GM21367 (cell line): ENCODE data around the gene RFX2.

ENCODE experiments used
- ATAC-seq: cut with Tn5 transposase; IDR thresholded peaks from one replicate; pipeline ENCODE4 v1.9.1; 2021; ENCODE audit not compliant: unreplicated experiment

RFX2 gene

DNA sequence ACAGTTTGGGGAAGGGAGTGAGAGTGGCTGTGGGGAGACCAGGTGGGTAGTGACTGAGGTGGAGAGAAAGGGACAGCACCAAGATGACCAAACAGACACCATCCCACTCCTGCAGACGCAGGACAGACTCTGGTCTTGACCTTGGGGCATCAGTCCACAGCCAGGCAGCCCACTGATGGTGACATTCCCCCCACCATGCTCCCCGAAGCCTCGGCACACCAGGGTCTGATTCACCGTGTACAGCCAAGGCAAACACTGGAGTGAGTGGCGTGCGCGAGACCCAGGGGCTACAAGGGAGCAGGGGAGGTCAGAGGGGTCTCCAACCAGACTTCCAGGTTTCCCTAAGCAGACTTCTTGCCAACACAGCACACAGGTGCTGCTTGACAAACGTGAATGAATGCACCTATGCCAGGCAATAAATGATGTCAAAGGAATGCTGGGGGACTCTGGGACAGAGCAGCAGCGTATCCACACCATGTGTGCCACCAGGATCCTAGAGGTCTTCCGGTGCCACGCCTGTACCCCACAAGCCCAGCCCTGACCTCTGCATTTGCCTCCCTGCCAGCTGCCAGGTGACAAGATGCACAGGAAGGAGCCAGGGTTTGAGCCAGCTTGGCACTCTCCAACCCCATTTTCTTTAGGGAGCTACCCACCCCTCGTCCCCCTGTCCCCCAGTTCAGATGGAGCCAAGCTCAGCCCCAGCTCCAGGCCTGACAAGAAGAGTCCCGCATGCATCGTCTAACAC lies 150.9 kb downstream of the RFX2 start:
- ATAC-seq: no peak

DNA sequence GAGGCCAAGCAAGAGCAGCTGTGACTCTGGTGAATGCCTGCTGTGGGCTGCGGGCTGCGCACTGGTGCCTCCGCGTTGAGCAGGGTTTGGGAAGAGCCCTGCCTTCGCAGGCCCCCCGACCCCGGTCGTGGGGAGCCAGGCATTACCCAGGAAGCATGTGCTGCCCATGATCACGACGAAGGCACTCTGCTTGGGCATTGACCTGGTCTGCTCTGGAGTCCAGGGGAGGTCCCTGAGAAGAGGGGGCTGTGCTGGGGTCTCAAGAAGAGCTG lies 151.5 kb downstream of the RFX2 start:
- no peak for ATAC-seq

DNA sequence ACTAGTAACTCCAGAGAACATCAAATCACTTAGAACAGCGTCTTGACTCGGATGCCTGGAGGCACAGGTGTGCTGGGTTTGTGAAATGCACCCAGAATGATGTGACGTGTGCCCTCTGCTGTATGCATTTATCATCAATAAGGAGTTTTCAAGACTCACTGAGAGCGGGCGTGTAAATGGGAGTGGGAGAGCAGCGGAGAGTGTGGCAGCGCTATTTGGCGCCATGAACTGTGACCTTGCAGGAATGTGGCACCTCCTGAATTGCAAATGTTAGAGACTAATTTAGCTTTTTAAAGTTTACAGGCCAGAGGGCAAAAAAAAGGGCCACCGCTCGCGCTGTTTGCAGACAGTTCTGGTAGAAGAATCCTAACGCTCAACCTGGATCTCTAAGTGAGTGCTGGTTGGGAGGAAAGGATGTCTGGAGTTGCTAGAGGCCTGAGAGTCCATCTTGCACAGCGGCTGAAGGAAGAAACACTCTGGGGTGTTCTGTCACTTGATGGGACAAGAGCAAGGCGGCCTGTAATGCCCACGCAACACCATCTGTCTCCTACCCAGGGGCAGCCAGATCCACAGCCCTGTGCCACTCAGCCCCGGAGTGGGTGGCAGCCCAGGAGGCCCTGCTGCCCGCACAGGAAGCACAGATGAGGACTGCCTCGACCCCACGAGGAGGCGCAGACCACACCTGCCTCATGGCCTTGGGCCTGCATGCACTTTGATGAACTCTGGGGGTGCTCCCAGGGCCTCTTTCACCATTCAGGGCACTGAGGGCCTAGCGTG lies 152.0 kb downstream of the RFX2 start:
- ATAC-seq: no peak

DNA sequence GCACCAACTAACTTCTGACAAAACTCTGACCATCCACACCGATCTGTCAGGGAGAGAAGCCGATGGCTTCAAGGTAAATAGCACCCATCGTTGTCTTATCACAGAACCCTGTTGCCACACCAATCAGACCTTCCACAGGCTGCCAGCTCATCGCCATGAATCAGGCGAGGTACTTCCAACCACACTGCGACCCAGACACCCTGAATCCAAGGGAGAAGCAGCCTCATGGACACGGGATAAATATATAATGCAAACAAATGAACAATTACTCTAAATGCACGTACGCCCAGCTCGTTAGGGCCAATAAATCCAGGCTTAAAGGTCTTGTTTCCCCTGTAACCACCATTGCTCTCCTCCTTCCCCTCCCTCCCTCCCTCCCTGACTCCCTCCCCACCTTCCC lies 153.1 kb downstream of the RFX2 start:
- ATAC-seq: no peak

DNA sequence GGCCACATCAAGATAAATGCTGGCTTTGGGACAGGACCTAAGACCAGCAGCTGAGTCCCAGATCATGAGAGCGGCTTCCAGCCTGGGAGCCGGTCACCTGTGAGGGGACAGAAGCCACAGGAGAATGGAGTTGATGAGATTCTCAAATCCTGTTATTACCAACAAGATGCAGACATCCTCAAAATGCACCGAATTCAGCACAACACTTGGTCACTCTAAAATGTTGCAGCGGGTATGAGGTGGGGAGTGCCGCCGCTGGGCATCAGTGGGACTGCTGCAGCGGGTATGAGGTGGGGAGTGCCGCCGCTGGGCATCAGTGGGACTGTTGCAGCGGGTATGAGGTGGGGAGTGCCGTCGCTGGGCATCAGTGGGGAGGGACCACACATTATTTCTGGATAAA lies 153.6 kb downstream of the RFX2 start:
- ATAC-seq: no peak

DNA sequence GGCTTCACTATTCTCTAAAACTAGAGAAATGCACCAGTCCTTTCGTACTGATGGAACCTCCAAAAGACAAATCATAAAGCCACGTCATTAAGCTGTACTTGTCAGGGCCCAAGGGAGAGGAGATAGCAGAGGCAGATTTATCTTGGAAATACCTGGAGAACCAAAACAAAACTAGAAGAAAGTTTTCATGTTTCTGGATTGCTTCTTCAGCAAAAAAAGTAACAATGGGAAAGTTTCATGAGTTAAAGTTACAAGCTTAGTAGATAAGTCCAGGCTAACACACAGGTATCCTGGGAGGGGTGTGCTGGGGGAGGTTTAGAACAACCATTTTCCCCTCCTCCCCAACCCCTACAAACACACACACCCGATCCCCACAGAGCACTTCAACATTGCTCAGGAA lies 154.0 kb downstream of the RFX2 start:
- no peak for ATAC-seq

DNA sequence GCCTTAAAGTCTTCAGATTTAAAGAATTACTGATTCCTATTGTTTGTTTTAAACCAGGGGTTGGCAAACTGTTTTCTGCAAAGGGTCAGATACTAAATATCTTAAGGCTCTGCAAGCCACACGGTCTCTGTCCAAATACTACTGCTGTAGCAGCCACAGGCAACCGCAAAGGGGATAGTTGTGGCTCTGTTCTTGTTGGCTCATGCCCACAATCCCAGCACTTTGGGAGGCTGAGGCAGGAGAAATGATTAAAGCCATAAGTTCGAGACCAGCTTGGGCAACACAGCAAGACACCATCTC lies 154.7 kb downstream of the RFX2 start:
- ATAC-seq: no peak

DNA sequence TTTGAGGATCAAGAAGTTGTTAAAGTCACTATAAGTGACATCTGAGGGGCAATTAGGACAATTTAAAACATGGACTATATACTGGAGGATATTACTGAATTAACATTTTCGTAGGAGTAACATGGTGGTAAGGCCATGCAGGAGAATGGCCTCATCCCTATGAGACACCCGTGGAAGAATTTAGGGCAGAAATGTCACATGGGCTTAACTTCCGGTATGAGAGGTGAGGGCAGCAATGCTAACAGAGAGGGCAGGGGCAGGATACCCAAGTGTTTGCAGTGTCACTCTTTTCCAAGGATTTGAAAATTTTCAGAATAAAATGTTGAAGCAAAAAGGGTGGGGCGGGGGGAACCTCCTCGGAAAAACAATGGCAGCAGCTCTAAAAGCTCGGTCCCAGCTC lies 156.0 kb downstream of the RFX2 start:
- no peak for ATAC-seq

DNA sequence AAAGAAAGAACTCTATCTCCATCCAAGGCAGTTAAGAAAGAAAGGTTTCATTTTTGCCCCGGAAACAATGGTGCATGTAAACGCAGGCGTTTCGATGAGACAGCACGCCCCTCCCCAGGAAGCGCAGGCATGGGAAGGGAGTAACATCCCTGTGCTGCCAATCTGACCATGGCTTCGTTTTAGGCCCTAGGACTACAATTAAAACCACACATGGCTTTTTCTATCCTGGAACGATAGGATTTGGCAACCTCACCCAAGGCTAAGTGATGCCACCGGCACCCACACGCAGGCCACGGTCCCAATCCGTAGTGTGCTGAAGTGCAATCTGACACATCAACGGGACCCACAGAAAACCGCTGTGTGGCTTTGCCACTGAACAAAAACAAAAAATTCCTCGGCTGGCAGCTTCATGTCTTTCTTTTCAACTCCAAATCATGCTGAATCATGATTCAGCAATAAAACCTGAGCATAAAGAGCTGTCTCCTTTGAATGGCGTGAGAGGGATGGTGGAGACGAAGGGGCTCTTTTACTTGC lies 156.6 kb downstream of the RFX2 start:
- no peak for ATAC-seq

DNA sequence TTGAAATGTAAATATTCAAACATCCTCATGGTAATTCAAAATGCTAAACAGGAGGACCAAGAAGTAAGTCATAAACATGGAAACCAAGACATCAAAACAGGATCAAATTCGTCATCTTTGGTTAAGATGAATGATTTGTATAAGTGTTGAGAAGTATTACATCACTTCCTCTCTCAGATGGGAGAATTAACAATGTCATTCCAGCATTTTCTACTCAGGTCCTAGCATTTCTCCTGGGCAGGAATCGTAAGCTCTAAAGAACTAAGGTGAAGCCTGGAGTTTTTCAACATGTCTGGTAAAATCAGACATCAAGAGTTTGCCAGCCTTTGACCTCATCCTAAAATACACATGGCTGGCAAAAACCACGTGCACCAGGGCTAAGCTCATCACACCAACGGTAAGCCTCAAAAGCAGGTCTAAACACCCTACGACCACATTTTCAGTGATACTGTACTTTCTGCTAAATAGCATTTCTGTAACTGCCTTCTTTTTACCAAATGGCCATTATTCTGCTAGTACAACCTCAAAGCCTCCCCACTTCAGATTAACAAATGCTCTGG lies 157.2 kb downstream of the RFX2 start:
- no peak for ATAC-seq

DNA sequence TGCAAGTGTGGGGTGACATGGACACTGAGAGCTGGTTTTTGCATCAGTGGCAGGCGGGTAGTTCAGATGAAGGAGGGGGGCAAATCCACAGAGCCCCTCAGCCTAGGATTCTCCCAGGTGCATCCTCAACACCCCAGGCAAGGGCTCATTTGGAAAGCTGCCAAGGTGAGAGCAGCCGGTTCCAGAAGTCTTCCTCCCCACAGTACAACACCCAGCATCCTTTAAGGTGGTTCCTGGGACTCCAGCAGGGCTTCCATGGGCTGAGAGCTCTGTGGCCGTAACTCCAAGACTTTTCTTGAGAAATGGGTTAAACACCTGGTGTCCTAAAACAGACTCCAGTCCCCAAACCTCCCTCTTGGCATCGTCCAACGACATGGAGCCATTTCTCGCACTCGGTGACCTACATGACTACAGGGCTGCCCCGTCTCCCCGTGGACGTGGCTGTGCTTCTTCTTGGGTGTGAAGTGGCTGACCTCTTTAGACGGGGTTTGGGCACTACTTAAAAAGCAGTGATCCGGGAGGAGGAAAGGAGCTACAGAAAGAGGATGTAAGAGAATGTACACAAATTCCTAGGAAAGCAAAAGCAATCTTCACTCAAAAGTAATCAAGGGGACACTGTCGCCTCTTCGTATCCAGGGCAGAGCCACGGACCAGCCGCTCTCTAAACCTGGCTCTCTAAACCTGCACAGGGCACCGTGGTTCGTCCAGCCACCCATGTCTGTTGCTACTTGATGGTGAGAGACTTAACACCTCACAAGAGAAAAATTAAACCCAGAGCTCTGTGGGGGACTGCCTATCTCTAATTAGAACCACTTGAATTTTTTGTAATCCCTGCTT lies 157.9 kb downstream of the RFX2 start:
- ATAC-seq: no peak

DNA sequence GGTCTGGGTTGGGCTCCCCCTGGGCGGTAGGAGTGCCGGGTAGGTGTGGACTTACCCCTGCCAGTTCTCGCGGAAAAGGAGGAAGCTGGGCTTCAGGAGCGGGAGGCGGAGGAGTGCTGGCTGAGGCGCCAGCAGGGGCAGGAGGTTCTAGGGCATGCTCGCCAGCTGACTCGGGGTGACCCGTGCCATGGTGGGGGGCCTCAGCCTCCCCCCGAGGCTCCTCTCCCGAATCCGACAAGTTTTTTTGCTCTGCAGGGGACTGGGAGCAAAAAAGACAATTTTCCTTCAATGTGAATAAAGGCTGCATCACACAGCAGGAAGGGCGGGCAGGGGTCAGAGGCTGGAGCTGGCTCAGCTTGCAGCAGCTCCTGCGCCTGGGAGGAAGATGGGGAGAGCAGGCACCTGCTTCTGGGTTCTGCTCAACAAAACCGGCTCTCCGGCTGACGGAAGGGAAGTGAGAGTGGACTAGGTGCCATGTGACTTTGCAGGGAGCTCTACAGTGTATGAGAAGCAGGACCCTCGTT lies 158.9 kb downstream of the RFX2 start:
- no peak for ATAC-seq

DNA sequence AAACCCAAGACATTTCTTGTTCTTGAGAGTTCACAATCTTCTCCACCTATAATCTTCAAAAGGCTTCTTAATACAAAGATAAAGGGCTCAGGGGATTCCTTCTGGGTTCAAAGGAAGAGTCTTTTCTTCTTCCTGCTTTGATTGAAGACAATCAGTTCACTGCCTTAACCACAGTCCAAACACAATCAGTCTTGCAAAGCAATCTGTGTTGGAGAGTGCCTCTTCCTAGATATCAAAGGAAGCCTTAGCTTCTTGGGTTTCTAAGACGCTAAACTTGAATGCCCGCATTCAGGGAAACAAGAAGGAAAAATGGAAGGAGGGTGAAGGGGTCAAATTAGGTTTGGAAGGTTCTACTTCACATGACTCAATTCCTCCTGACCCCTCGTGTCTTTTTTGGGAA lies 159.6 kb downstream of the RFX2 start:
- no peak for ATAC-seq

DNA sequence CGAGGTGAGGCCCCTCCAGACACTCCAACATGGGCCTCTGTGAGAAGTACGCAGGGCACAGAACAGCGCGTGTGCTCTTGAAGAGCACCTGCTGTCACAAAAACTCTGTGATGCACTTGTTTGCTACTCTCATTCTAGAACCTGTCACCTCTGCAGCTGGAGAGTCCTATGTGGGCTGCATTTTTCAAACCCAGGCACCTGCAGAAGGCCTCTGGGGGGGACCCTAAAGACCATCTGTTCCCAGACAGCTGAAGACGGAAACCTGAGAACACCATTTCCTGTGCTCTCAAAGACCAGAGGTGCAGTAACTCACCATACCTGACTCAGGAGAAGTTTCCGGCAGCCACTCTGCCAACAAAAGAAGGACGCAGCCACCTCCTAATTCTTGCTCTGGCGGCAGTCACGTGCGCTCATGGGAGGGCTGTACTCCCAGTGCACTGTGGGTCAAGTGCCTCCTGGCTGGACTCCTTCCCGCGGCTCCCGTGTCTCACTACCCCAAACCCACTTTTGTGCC lies 160.5 kb downstream of the RFX2 start:
- ATAC-seq: no peak

DNA sequence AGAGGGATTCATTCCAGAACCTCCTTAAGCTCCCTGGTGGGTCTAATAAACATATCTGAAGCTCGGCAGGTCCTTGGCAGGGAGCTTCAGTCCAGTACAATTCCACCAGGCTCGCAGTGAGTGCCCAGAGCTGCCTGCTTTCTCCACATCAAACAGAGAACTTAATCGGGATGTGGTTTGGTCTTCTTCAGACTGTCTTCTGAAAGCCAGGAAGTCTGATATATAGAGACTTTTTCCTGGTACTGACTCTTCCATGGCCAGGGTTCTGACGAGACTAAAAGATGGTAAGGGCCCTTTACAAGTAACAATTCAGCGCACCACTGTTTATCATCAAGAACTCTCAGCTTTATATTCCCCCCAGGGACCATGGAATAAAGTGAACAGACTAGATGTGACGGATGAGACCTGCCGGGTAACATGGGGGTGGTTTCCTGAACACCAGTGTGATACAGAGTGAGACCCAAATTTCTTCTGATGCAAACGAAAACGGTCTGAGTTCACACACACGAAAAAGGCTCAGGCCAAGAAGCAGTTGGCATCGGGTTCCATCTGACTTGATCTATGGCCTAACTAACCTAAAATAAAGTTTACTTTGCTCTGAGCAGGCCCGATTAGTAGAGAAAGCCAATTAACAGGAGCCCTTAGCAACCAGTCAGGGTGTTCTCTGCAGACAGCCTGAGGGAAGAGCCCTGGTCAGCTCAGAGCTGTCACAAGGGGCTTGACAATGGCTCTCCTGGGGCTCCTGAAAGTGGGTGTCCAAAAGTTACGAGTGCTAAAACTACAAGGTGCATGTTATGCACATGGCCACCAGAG lies 161.3 kb downstream of the RFX2 start:
- no peak for ATAC-seq

DNA sequence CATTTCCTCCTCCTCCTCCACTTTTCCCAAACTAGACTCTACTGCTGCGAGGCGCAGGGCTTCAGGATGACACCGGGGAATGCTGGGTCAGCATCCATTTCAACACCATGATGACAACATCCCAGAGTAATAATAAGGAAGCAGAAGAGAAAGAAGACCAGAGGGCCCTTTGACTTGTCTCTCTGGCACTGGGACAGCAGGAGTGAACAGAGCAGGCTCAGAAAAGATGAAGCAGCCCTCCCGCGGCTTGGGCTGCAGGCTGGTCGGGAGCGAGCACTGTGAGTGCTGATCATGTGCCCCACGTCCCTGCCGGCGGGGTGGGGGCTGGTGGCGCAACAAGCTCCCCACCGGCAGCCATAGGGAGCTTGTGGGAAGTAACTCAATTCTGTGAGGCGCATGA lies 162.9 kb downstream of the RFX2 start:
- ATAC-seq: no peak

DNA sequence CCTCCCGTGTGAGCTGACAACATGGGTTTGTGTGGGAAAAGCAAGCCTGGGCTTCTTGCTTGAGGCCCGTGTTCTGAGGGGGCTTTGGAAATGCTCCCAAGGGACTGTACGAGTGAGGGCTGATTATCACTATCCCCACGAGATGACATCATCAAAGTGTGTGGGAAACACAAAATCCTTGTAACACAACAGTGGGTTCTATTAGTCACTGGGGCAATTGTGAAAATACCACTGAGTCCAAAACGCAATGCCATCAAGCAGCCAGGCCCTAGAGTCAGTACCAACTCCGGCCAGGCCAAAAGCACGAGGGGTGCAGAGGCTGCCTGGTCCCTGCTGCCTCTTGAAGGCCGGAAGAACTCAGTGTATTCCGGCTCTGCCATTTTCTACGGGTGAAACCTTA lies 166.7 kb downstream of the RFX2 start:
- no peak for ATAC-seq
